C4-2B (cell line): ENCODE measurements around the gene GNG2.

ENCODE experiments used
- CTCF ChIP-seq: fragments of 450-650 bp; conservative IDR thresholded peaks from 2 replicates; pipeline ENCODE4 v1.5.1; 2017; ENCODE audit warnings: mild to moderate bottlenecking
- ZFX ChIP-seq: fragments of 450-650 bp; IDR thresholded peaks from 2 replicates; pipeline ENCODE4 v1.6.1; 2017

- no peak for TF ChIP-seq CTCF
- no peak for TF ChIP-seq ZFX
These were observed 13.0 kb upstream of the GNG2 start for GRCh38 chr14:51847489-51847796.
